ENCODE measurements around the gene PPFIA4.

The PPFIA4 gene

GRCh38 chr1:203085528-203086406 is 59.5 kb downstream of the PPFIA4 start, which contains the start of gene MYOG:
MYOG (minus strand) TSS chr1:203086012; CDS start chr1:203085961, 51 bp downstream.
- no peak for DNase-seq

GRCh38 chr1:203086992-203087763 is 60.9 kb downstream of the PPFIA4 start:
- no peak for DNase-seq

GRCh38 chr1:203088441-203088840 is 62.1 kb downstream of the PPFIA4 start:
- DNase-seq = no peak

GRCh38 chr1:203089001-203089650 is 62.8 kb downstream of the PPFIA4 start:
- no peak for DNase-seq

- DNase-seq = no peak
Observed at GRCh38 chr1:203089651-203090045, 63.4 kb downstream of the PPFIA4 start.

GRCh38 chr1:203090421-203091198 is 64.3 kb downstream of the PPFIA4 start:
- DNase-seq = no peak

GRCh38 chr1:203091199-203091477 is 64.8 kb downstream of the PPFIA4 start:
- no peak for DNase-seq

- no peak for DNase-seq
Observed at GRCh38 chr1:203091761-203092330, 65.6 kb downstream of the PPFIA4 start.

GRCh38 chr1:203093754-203094410 is 67.6 kb downstream of the PPFIA4 start:
- no peak for DNase-seq

GRCh38 chr1:203095061-203095690 is 68.9 kb downstream of the PPFIA4 start:
- DNase-seq = no peak

GRCh38 chr1:203096566-203096965 is 70.3 kb downstream of the PPFIA4 start:
- DNase-seq = no peak

- DNase-seq = no peak
Observed at GRCh38 chr1:203097001-203097400, 70.7 kb downstream of the PPFIA4 start.

GRCh38 chr1:203098445-203098844 is 72.2 kb downstream of the PPFIA4 start:
- no peak for DNase-seq

GRCh38 chr1:203098914-203099520 is 72.7 kb downstream of the PPFIA4 start:
- DNase-seq = no peak

GRCh38 chr1:203099805-203100515 is 73.7 kb downstream of the PPFIA4 start:
- no peak for DNase-seq

- no peak for DNase-seq
Observed at GRCh38 chr1:203100516-203100869, 74.2 kb downstream of the PPFIA4 start.

- no peak for DNase-seq
Observed at GRCh38 chr1:203101813-203102634, 75.7 kb downstream of the PPFIA4 start.

GRCh38 chr1:203103216-203103615 is 76.9 kb downstream of the PPFIA4 start:
- DNase-seq = no peak

- no peak for DNase-seq
Observed at GRCh38 chr1:203103829-203104495, 77.7 kb downstream of the PPFIA4 start.

Data from COR-L47 (cell line).